HepG2 (cell line): ENCODE results near the gene PSMD3. TPM values are rescaled to one million over a fixed set of nuclear protein-coding genes. Genes with fewer than 3 reads are reported as not detected.

ENCODE experiments used
- BRD4 ChIP-seq: sonication (generic); formaldehyde crosslinking; IDR thresholded peaks from 2 replicates; pipeline ENCODE4 v1.4.0; 2020; ENCODE audit warnings: missing genetic modification reagents
- DNMT3B ChIP-seq: conservative IDR thresholded peaks from 2 replicates; pipeline ENCODE4 v1.6.1; 2016; ENCODE audit warnings: missing biosample characterization, control low read depth
- ETV5 ChIP-seq: IDR thresholded peaks from 2 replicates; pipeline ENCODE4 v1.6.1; 2018; ENCODE audit warnings: missing biosample characterization, missing genetic modification reagents, inconsistent platforms, borderline replicate concordance
- FOSL2 ChIP-seq: sonication (generic); formaldehyde crosslinking; IDR thresholded peaks from 2 replicates; pipeline ENCODE4 v1.4.0; 2020; ENCODE audit warnings: missing genetic modification reagents
- MED1 ChIP-seq: sonication (generic); formaldehyde crosslinking; IDR thresholded peaks from 2 replicates; pipeline ENCODE4 v1.4.0; 2020; ENCODE audit warnings: missing genetic modification reagents
- MED13 ChIP-seq: sonication (generic); formaldehyde crosslinking; IDR thresholded peaks from 2 replicates; pipeline ENCODE4 v1.5.0; 2020; ENCODE audit warnings: missing genetic modification reagents
- NFE2 ChIP-seq: sonication (generic); formaldehyde crosslinking; IDR thresholded peaks from 2 replicates; pipeline ENCODE4 v1.4.0; 2020; ENCODE audit warnings: missing genetic modification reagents
- NR2C2 ChIP-seq: sonication (generic); formaldehyde crosslinking; IDR thresholded peaks from 2 replicates; pipeline ENCODE4 v1.4.0; 2020; ENCODE audit warnings: missing genetic modification reagents, mild to moderate bottlenecking, moderate library complexity, borderline replicate concordance
- NR2F6 ChIP-seq, 2 experiments: IDR thresholded peaks; 2 replicates each; pipeline ENCODE4 v1.6.1; 2016; ENCODE audit warnings: antibody characterized with exemption in 1 of 2, mild to moderate bottlenecking in 1 of 2
- SAP130 ChIP-seq: IDR thresholded peaks from 2 replicates; pipeline ENCODE4 v1.6.1; 2016; ENCODE audit warnings: low read depth
- SKIL ChIP-seq: sonication (generic); formaldehyde crosslinking; IDR thresholded peaks from 2 replicates; pipeline ENCODE4 v1.8.0; 2022; ENCODE audit warnings: missing genetic modification reagents, mild to moderate bottlenecking, moderate library complexity, borderline replicate concordance
- SMAD1 ChIP-seq: sonication (generic); formaldehyde crosslinking; IDR thresholded peaks from 2 replicates; pipeline ENCODE4 v1.4.0; 2020; ENCODE audit warnings: missing genetic modification reagents, low read depth, mild to moderate bottlenecking, borderline replicate concordance
- SOX6 ChIP-seq, 2 experiments: fragments of 450-650 bp in 1 of 2; sonication (generic) in 1 of 2; formaldehyde crosslinking in 1 of 2; IDR thresholded peaks; 2 replicates each; pipeline versions ENCODE4 v1.4.0 to v1.6.1; 2017 to 2020; ENCODE audit warnings: antibody characterized with exemption in 1 of 2, mild to moderate bottlenecking in 1 of 2, missing genetic modification reagents in 1 of 2
- THRA ChIP-seq: sonication (generic); formaldehyde crosslinking; IDR thresholded peaks from 2 replicates; pipeline ENCODE4 v1.4.0; 2020; ENCODE audit warnings: missing genetic modification reagents, borderline replicate concordance
- ZHX1 ChIP-seq: sonication (generic); formaldehyde crosslinking; IDR thresholded peaks from 2 replicates; pipeline ENCODE4 v1.8.1; 2022; ENCODE audit warnings: low read depth, mild to moderate bottlenecking, missing genetic modification reagents
- ZNF205 ChIP-seq: IDR thresholded peaks from 2 replicates; pipeline ENCODE4 v1.6.1; 2018; ENCODE audit warnings: missing biosample characterization, missing genetic modification reagents
- ZNF343 ChIP-seq: sonication (generic); formaldehyde crosslinking; IDR thresholded peaks from 2 replicates; pipeline ENCODE4 v1.4.0; 2020; ENCODE audit warnings: mild to moderate bottlenecking, missing genetic modification reagents
- ZNF747 ChIP-seq: sonication (generic); formaldehyde crosslinking; IDR thresholded peaks from 2 replicates; pipeline ENCODE4 v1.8.1; 2023; ENCODE audit warnings: missing genetic modification reagents, mild to moderate bottlenecking, borderline replicate concordance
- ZSCAN20 ChIP-seq: sonication (generic); formaldehyde crosslinking; IDR thresholded peaks from 2 replicates; pipeline ENCODE4 v1.4.0; 2020; ENCODE audit warnings: missing genetic modification reagents, mild to moderate bottlenecking, borderline replicate concordance
- polyA plus RNA-seq, 8 experiments: library from polyadenylated mRNA; depleted of rRNA in 3 of 8; stranded (reverse) in 7 of 8; unstranded in 1 of 8; fragments of >200 nt; fragmentation: Illumina TruSeq in 4 of 8; extraction: Trizol in 4 of 8; gene quantifications; 2 replicates each; pipeline versions ENCODE4 v1.2.1 to v1.2.3, GENCODE V29; 2011 to 2016; ENCODE audit warnings: low read depth in 4 of 8, missing spikeins in 1 of 8, mixed read lengths in 1 of 8; ENCODE audit not compliant: insufficient read depth in 1 of 8
- total RNA-seq, 5 experiments: library from RNA; depleted of rRNA; stranded (reverse); fragments of >200 nt; fragmentation: Illumina TruSeq; extraction: Trizol; gene quantifications; 2 replicates each; pipeline ENCODE4 v1.2.3, GENCODE V29; 2016; ENCODE audit warnings: low read depth in 1 of 5
- TF ChIP-seq, protein P1 (sequence below): sonication (generic); formaldehyde crosslinking; IDR thresholded peaks from 2 replicates; pipeline ENCODE4 v1.4.0; 2020; ENCODE audit warnings: mild to moderate bottlenecking, missing genetic modification reagents

The PSMD3 gene
- total and polyA plus RNA-seq, 2 of the 13 experiments (the other 11 are each of a cell fraction or from before 2014, with no cell fraction given): 97.4 to 146 TPM

DNA sequence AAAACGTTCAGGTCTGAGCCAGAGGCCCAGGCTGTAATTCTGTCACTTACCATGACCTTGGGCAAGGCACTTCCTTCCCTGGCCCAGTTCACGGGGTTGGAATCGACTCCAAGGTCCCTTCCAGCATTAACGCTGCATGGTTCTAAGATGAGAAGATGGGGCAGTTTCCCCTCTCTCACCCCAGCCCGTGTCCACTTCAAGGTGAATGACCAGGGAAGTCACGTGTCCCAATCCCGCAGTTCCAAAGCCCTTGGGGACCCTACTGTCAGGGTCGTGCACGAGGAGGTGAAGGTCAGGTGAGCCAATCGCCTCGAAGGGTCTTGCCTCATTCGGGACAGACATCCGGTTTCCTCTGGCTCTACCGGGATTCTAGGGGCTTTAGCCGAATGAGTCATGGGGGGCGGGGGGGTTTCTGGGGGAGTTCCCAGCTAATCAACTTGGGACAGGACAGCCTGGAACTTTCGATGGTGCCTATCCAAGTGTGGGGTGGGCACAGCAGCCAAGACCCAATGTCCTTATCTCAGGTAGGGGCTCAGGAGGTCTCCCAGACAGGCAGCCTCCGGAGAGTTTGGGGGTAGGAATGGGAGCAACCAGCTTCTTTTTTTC lies 33.9 kb downstream of the PSMD3 start (continued):
- TF ChIP-seq ZSCAN20: peak; percentile 61; the same call in 1 of the 2 replicates
- TF ChIP-seq ZHX1 (CRISPR knock-in tag): no peak
- TF ChIP-seq BRD4: 0 out of 2 replicates have a peak, but pooled peaks have one; percentile 45
- TF ChIP-seq MED13 (CRISPR knock-in tag): no peak
- 0 out of 2 replicates have a peak, but pooled peaks have one; percentile 66 for TF ChIP-seq DNMT3B (CRISPR knock-in tag)
- peak; percentile 63; the same call in 1 of the 2 replicates for TF ChIP-seq ETV5 (CRISPR knock-in tag)
- peak; percentile 49; the same call in 1 of the 2 replicates for TF ChIP-seq SKIL
- no peak for TF ChIP-seq ZNF343 (CRISPR knock-in tag)
- peak; percentile 36; the same call in 1 of the 2 replicates for TF ChIP-seq THRA (CRISPR knock-in tag)
- peak; percentile 0; the same call in 1 of the 2 replicates for TF ChIP-seq NR2C2 (CRISPR knock-in tag)
- peak; percentile 76 for TF ChIP-seq FOSL2 (CRISPR knock-in tag)
- TF ChIP-seq NFE2 (CRISPR knock-in tag): no peak
- no peak for TF ChIP-seq ZNF205 (CRISPR knock-in tag)
- 0 out of 2 replicates have a peak, but pooled peaks have one; percentile 14 for TF ChIP-seq ZNF747 (CRISPR knock-in tag)
- TF ChIP-seq SAP130: peak; percentile 28; the same call in 1 of the 2 replicates
- 0 out of 2 replicates have a peak, but pooled peaks have one; percentile 4 for TF ChIP-seq NR2F6 (IDR thresholded peaks at IDR 0.05)
- 0 out of 2 replicates have a peak, but pooled peaks have one; percentile 32 for TF ChIP-seq NR2F6 (CRISPR knock-in tag; IDR thresholded peaks at IDR 0.05)
- TF ChIP-seq, protein P1, sequence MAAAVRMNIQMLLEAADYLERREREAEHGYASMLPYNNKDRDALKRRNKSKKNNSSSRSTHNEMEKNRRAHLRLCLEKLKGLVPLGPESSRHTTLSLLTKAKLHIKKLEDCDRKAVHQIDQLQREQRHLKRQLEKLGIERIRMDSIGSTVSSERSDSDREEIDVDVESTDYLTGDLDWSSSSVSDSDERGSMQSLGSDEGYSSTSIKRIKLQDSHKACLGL (CRISPR knock-in tag): peak; percentile 70; the same call in 1 of the 2 replicates
- no peak for TF ChIP-seq SOX6 (IDR thresholded peaks at IDR 0.05)
- TF ChIP-seq SOX6 (CRISPR knock-in tag; IDR thresholded peaks at IDR 0.05): peak; percentile 7; the same call in 1 of the 2 replicates
- TF ChIP-seq MED1 (CRISPR knock-in tag): 0 out of 2 replicates have a peak, but pooled peaks have one; percentile 15
- no peak for TF ChIP-seq SMAD1
